HEK293 (cell line): ENCODE results near the gene WNT16.

Experiments
- CTCF ChIA-PET: fragments of 350-600 bp; formaldehyde crosslinking; extraction: SDS; loops from one replicate; lab custom pipeline; 2021; ENCODE audit warnings: antibody characterized with exemption; lab: Yijun Ruan, JAX
- POLR2A ChIA-PET: fragments of 300-600 bp; formaldehyde crosslinking; extraction: SDS; loops from one replicate; lab custom pipeline; 2020; ENCODE audit warnings: antibody characterized with exemption, inconsistent platforms; lab: Yijun Ruan, JAX
- H3K27ac ChIP-seq: fragments of 200-500 bp; sonication (Bioruptor generic); 2 replicates; pipeline ENCODE4 v1.5.1; 2014; ENCODE audit warnings: low read depth, low read length, control low read depth, inconsistent platforms; ENCODE audit errors: extremely low read depth
- H3K36me3 ChIP-seq, 2 experiments: fragments of 200-500 bp in 1 of 2; sonication (Bioruptor generic) in 1 of 2; 1 replicate in 1 of 2; 2 replicates in 1 of 2; pipeline ENCODE4 v1.5.1; 2014 to 2017; ENCODE audit warnings: inconsistent platforms in 2 of 2, low read length in 2 of 2; ENCODE audit not compliant: control insufficient read depth in 2 of 2, insufficient read depth in 1 of 2
- H3K4me1 ChIP-seq: fragments of 200-500 bp; sonication (Bioruptor generic); 2 replicates; pipeline ENCODE4 v1.5.1; 2014; ENCODE audit warnings: mild to moderate bottlenecking, low read length, inconsistent platforms; ENCODE audit not compliant: control insufficient read depth, insufficient read depth
- H3K4me3 ChIP-seq: 2 replicates; pipeline ENCODE4 v1.5.1; 2011; ENCODE audit warnings: low read depth, mild to moderate bottlenecking, control low read depth, low read length, moderate library complexity
- H3K9me3 ChIP-seq: fragments of 200-500 bp; sonication (Bioruptor generic); 2 replicates; pipeline ENCODE4 v1.5.1; 2014; ENCODE audit warnings: low read depth, low read length, inconsistent platforms; ENCODE audit not compliant: control insufficient read depth, insufficient read depth
- CTCF ChIP-seq: fragments of 450-650 bp; formaldehyde crosslinking; IDR thresholded peaks from 2 replicates; pipeline ENCODE4 v1.5.1; 2016; ENCODE audit warnings: missing biosample characterization, missing genetic modification characterization
- REST ChIP-seq: fragments of 450-650 bp; formaldehyde crosslinking; IDR thresholded peaks from 2 replicates; pipeline ENCODE4 v1.5.1; 2016; ENCODE audit warnings: missing biosample characterization, missing genetic modification characterization
- YY1 ChIP-seq: fragments of 450-650 bp; formaldehyde crosslinking; IDR thresholded peaks from 2 replicates; pipeline ENCODE4 v1.5.1; 2018; ENCODE audit warnings: missing biosample characterization, missing genetic modification characterization
- ZBTB17 ChIP-seq: fragments of 450-650 bp; formaldehyde crosslinking; IDR thresholded peaks from 2 replicates; pipeline ENCODE4 v1.5.1; 2016; ENCODE audit warnings: missing biosample characterization, missing genetic modification characterization
- ZFP3 ChIP-seq: fragments of 450-650 bp; formaldehyde crosslinking; IDR thresholded peaks from 2 replicates; pipeline ENCODE4 v1.5.1; 2016; ENCODE audit warnings: low read depth, missing biosample characterization, missing genetic modification characterization
- ZNF112 ChIP-seq: fragments of 450-650 bp; formaldehyde crosslinking; IDR thresholded peaks from 2 replicates; pipeline ENCODE4 v1.5.0; 2017; ENCODE audit warnings: missing biosample characterization, missing genetic modification characterization
- ZNF175 ChIP-seq: fragments of 450-650 bp; formaldehyde crosslinking; IDR thresholded peaks from 2 replicates; pipeline ENCODE4 v1.5.1; 2016; ENCODE audit warnings: missing biosample characterization, missing genetic modification characterization
- ZNF354C ChIP-seq: fragments of 450-650 bp; formaldehyde crosslinking; IDR thresholded peaks from 2 replicates; pipeline ENCODE4 v1.5.1; 2016; ENCODE audit warnings: missing biosample characterization, missing genetic modification characterization, low read depth, borderline replicate concordance
- ZNF558 ChIP-seq: fragments of 450-650 bp; formaldehyde crosslinking; IDR thresholded peaks from 2 replicates; pipeline ENCODE4 v1.5.1; 2016; ENCODE audit warnings: missing biosample characterization, missing genetic modification characterization
- ZNF560 ChIP-seq: fragments of 450-650 bp; formaldehyde crosslinking; IDR thresholded peaks from 2 replicates; pipeline ENCODE4 v1.5.1; 2017; ENCODE audit warnings: missing biosample characterization, missing genetic modification characterization, borderline replicate concordance
- ZNF580 ChIP-seq: fragments of 450-650 bp; formaldehyde crosslinking; IDR thresholded peaks from 2 replicates; pipeline ENCODE4 v1.5.1; 2016; ENCODE audit warnings: missing biosample characterization, missing genetic modification characterization
- ZNF654 ChIP-seq: fragments of 450-650 bp; formaldehyde crosslinking; IDR thresholded peaks from 2 replicates; pipeline ENCODE4 v1.5.1; 2016; ENCODE audit warnings: low read depth, missing biosample characterization, missing genetic modification characterization
- ZNF747 ChIP-seq: fragments of 450-650 bp; formaldehyde crosslinking; IDR thresholded peaks from 2 replicates; pipeline ENCODE4 v1.5.1; 2016; ENCODE audit warnings: missing biosample characterization, missing genetic modification characterization
- ZNF843 ChIP-seq: fragments of 450-650 bp; formaldehyde crosslinking; IDR thresholded peaks from 2 replicates; pipeline ENCODE4 v1.5.1; 2016; ENCODE audit warnings: missing biosample characterization, missing genetic modification characterization
- TF ChIP-seq, protein P1 (sequence below): fragments of 450-650 bp; formaldehyde crosslinking; IDR thresholded peaks from 2 replicates; pipeline ENCODE4; 2016; ENCODE audit warnings: missing biosample characterization, missing genetic modification characterization

The WNT16 gene

DNA sequence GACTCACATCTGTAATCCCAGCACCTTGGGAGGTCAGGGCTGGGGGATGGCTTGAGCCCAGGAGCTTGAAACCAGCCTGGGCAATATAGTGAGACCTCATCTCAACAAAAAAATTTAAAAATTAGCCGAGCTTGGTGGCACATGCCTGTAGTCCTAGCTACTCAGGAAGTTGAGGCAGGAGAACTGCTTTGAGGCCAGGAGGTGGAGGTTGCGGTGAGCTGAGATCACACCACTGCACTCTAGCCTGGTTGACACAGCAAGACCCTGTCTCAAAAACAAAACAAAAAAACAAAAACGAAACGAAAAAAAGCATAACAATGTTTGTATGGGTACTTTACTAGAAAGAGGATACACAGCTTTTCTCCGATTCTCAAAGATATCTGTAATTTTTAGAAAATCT is 31.8 kb downstream of the WNT16 start (continued):
- TF ChIP-seq ZNF558 (tag by site-specific recombination): no peak
- no peak for TF ChIP-seq REST (tag by site-specific recombination)
- TF ChIP-seq ZNF843: no peak
- TF ChIP-seq YY1 (tag by site-specific recombination): no peak
- TF ChIP-seq ZNF560 (tag by site-specific recombination): no peak
- no peak for TF ChIP-seq ZNF112 (tag by site-specific recombination)
- TF ChIP-seq ZNF175 (tag by site-specific recombination): no peak
- TF ChIP-seq ZNF354C (tag by site-specific recombination): no peak
- TF ChIP-seq, all 188 proteins: peak for 0

DNA sequence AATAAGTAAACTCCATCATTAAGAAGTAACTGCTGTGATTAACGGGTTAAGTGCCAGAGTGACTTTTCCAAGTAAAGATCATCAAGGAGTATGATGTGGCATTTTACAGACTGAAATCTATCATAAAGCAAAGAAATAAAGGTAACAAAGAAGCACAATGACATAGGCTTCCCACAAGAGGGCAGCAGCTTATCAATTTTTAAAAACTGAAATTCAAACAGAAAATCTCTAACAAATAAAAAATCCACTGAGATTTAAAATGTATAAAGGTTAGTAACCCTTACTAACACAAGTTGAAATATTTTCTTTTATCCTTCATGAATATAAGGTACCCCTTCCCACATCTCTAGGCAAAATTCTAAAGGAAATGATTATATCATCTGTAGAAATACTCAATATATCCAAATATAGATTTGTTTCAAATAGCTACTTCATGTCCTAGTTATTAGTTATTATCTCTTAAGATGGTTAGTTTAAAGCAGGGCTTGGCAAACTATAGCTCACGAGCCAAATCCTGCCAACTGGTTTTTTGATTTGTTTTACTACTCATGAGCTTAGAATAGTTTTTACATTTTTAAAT is 38.1 kb downstream of the WNT16 start:
- ChIA-PET CTCF (interaction anchor here (0.5 to 3.4 kb wide), 28 partner anchors 9 to 628 kb away, joined by 3 to 36 read pairs (median 4); partner anchors contain the start of gene FAM3C), POLR2A (interaction anchor here (1.6 kb wide), 1 partner anchor 29 kb away, joined by 8 read pairs; the partner anchor contains the start of gene FAM3C)
- Histone ChIP-seq H3K9me3 (no peaks in the 10 kb centered on the region), H3K4me1 (no peaks in the 10 kb centered on the region), H3K4me3 (no peak overlapping the region), H3K27ac (no peak overlapping the region), H3K36me3 (peaks cover 15 to 20% of the 10 kb centered on the region in 2 experiments)
- TF ChIP-seq ZNF580 (tag by site-specific recombination) (no peak), ZNF747 (tag by site-specific recombination) (no peak), ZNF654 (peak; percentile 77), CTCF (tag by site-specific recombination) (peak; percentile 38; the same call in 1 of the 2 replicates)

DNA sequence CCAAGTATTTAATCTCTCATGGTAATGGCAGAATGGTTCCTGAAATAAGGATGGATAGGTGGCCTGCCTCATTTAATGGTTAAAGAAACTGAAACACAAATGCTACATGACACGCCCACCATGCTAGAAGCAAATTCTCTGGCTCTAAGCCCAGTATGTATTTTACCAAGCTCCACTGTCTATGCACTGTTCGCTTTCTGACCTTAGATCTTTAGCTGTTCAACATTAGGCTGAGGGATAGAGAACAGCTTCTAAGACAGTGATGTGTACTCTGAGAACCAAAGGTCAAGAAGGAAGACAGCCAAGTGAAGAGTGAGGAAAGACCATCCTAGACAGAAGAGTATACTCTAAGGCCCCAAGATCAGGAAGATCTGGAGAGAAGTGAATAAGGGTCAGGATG is 40.7 kb downstream of the WNT16 start:
- CTCF ChIA-PET: interaction anchor here (0.7 to 3.4 kb wide), 6 partner anchors 11 to 625 kb away, joined by 3 to 29 read pairs (median 4); partner anchors contain the start of gene FAM3C

More for the DNA sequence above, 40.7 kb downstream of the WNT16 start:
- TF ChIP-seq ZBTB17 (tag by site-specific recombination) (no peak), ZFP3 (tag by site-specific recombination) (no peak)
- TF ChIP-seq, protein P1, sequence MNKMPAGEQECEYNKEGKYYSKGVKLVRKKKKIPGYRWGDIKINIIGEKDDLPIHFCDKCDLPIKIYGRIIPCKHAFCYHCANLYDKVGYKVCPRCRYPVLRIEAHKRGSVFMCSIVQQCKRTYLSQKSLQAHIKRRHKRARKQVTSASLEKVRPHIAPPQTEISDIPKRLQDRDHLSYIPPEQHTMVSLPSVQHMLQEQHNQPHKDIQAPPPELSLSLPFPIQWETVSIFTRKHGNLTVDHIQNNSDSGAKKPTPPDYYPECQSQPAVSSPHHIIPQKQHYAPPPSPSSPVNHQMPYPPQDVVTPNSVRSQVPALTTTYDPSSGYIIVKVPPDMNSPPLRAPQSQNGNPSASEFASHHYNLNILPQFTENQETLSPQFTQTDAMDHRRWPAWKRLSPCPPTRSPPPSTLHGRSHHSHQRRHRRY (tag by site-specific recombination): no peak
- TF ChIP-seq, all 188 proteins: peak for 0
- Histone ChIP-seq H3K4me3 (no peak overlapping the region), H3K27ac (no peak overlapping the region), H3K4me1 (no peaks in the 10 kb centered on the region), H3K9me3 (no peaks in the 10 kb centered on the region), H3K36me3 (peaks cover 7 to 9% of the 10 kb centered on the region in 2 experiments)
- POLR2A ChIA-PET: interaction anchor here (0.5 kb wide), 1 partner anchor 419 kb away, joined by 5 read pairs; the partner anchor contains the start of gene ING3
